Caki2 (cell line): ENCODE data around the gene DDX60. TPM values are rescaled to one million over a fixed set of nuclear protein-coding genes. Genes with fewer than 3 reads are reported as not detected.

Experiments used
- total RNA-seq: library from RNA; depleted of rRNA; stranded (reverse); fragments of >200 nt; shearing (Covaris generic); gene quantifications from 2 replicates; pipeline ENCODE4 v1.2.3, GENCODE V29; 2014; ENCODE audit warnings: low replicate concordance; rRNA removed

DDX60 gene
- total RNA-seq, 1 experiment from 2014 or later: 10.1 TPM

Other genes with a start within 250 kb of the DDX60 start
- 69.5 and 69.7 TPM in 2 replicates for gene ANXA10, start 226.2 kb downstream of the DDX60 start, total RNA-seq
- 12.3 and 35.1 TPM in 2 replicates for gene DDX60L, start 161.7 kb upstream of the DDX60 start, total RNA-seq
- gene PALLD, start 178.3 kb upstream of the DDX60 start, total RNA-seq: 95.9 and 130 TPM in 2 replicates